Testis (tissue), 2 donors: Measurements from ENCODE around the gene FAM240A.

Experiments used
- CTCF ChIP-seq, 3 experiments: fragments of 450-650 bp in 2 of 3; fragments of 200-600 bp in 1 of 3; sonication (generic) in 1 of 3; IDR thresholded peaks; one replicate each; pipeline ENCODE4 v1.5.1; 2016 to 2019; ENCODE audit warnings: antibody characterized with exemption in 3 of 3, mild to moderate bottlenecking in 2 of 3, moderate library complexity in 1 of 3
- POLR2A ChIP-seq: fragments of 450-650 bp; IDR thresholded peaks from one replicate; pipeline ENCODE4 v1.6.1; 2017; ENCODE audit warnings: antibody characterized with exemption, mild to moderate bottlenecking, moderate library complexity

- no peak for TF ChIP-seq CTCF (IDR thresholded peaks at IDR 0.05)
- no peak for TF ChIP-seq POLR2A
Observed at GRCh38 chr3:46565077-46565476, 47.2 kb upstream of the FAM240A start.
